Kidney glomerular epithelial cell (primary cell): Measurements from ENCODE around the gene EPHA7.

Experiments
- DNase-seq: peaks from one replicate; lab custom pipeline; 2025; lab: John Stamatoyannopoulos, UW

Gene EPHA7

GRCh38 chr6:93243231-93243778 lies 176.1 kb downstream of the EPHA7 start:
- DNase-seq = no peak

GRCh38 chr6:93242049-93242448 lies 177.3 kb downstream of the EPHA7 start:
- DNase-seq = no peak

GRCh38 chr6:93238632-93239031 lies 180.7 kb downstream of the EPHA7 start:
- no peak for DNase-seq

DNA sequence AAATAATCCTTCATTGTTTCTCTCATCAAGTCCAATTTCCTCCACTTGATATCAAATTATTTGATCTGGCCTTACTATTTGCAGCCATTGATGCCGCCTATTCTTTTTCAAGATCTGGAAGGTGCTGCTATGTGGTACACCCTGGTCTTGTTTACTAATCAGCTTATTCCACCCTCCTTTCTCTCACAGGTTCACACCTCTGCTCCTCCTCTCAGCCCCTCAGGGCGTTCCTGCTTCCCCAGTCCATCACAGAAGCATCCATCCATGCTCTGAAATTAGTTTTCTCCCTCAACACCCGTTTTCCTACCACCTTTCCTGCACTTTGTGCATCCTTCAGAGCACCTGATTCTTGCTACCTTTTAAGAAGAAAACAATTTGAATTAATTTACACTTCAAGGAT lies 183.6 kb downstream of the EPHA7 start:
- no peak for DNase-seq

- no peak for DNase-seq
Observed at GRCh38 chr6:93226822-93227221, 192.5 kb downstream of the EPHA7 start.

DNA sequence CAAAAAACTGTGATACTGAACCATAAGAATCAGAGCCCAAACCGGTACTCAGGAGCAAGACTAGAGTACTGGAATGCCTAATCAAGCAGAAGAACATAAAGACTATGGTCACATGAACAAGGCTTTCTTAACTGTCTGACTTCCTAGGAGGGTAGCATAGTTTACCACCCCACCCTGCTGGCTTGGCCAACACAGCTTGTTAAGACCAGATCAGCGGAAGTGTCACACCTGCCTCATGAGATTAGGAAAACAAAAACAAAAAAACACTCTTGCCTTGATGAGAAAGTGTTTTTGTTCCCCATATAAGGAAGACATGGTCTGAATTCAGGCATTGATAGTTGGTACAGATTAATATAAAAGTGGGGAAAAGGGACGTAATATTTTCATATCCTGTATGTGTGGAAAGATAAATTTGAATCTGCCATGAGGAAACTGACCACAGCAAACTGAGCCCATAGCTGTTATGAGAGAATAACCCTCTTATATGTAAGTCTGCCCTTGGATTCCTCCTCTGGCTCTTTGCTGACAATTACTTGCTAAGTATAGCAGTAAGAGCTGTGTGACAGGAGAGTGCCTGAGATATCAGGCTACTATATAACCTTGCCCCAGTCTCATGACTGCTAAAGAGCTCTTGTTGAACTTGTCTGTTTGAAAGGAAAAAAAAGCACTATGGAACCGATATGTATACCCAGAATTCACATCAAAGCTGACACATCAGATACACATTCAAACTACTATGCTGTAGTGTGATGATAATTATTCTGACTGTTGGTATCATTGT lies 197.1 kb downstream of the EPHA7 start:
- no peak for DNase-seq

DNA sequence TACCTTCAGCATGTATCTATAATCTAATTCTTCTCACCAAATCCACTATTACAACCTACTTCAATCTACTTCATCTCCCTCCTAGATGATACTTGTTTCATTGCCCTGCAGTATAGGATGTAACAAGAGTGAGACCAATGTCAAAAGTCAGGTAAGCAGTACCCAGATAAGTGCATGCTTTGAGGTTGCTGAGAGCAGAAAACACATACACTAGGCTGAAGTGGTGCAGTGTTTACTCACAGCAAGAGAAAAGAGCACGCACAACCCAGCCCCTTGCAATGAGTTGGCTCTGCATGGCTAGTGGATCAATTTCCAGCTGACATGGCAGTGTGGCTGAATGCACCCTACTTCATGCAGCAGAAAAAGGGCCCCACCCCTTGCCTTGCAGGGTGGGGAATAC lies 199.9 kb downstream of the EPHA7 start:
- DNase-seq = no peak

DNA sequence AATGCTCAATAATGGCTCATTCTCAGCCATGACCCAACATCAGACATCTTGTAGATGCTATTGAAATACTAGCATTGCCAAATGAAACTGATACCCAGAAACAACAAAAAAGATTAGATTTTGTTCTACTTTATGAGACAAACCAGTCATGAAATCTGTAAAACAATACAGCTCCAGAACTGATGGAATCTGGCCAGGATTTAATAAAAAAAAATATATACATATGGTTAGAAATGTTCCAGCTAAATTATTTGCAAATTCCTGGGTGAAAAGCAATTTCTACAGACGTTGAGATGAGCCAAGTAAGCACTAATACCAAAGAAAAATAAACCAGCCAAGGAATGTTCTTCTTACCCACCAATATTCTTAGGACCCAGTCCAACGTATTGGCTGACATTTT lies 201.3 kb downstream of the EPHA7 start:
- no peak for DNase-seq

- DNase-seq = no peak
Observed at GRCh38 chr6:93213028-93213427, 206.3 kb downstream of the EPHA7 start.

- DNase-seq = no peak
Observed at GRCh38 chr6:93210908-93211307, 208.5 kb downstream of the EPHA7 start.

- DNase-seq = no peak
Observed at GRCh38 chr6:93209358-93209757, 210.0 kb downstream of the EPHA7 start.

GRCh38 chr6:93196406-93196970 lies 222.9 kb downstream of the EPHA7 start:
- no peak for DNase-seq

- no peak for DNase-seq
Observed at GRCh38 chr6:93194480-93194879, 224.9 kb downstream of the EPHA7 start.

DNA sequence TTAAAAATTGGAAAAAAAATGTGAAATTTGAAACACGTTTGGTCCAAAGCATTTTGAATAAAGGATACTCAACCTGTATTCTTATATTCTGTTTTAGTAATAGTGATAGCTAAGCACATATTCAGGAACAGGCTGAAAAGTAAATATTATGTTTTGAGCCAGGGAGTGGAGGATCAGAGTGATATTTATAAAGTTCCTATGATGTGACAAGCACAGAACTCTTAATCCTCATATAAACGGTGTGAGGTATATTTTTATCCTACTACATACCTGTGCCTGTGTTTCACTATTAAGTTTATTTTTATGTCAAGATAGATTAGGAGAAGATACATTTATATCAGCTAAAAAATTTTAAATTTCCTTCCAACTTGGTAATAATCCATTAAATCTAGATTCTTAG lies 225.5 kb downstream of the EPHA7 start:
- DNase-seq = no peak
